Smooth muscle cell (in vitro differentiated cells): Measurements from ENCODE around the gene ZNF33B. TPM values are rescaled to one million over a fixed set of nuclear protein-coding genes. Genes with fewer than 3 reads are reported as not detected.

Experiments used
- DNase-seq: peaks from one replicate; lab custom pipeline; 2025; ENCODE audit not compliant: unreplicated experiment; lab: John Stamatoyannopoulos, UW
- H2AFZ ChIP-seq: fragments of 200-600 bp; sonication (generic); 2 replicates; pipeline ENCODE4 v1.6.0; 2016; ENCODE audit warnings: antibody characterized with exemption, low read depth, mild to moderate bottlenecking
- H3F3A ChIP-seq: fragments of 200-600 bp; sonication (generic); 2 replicates; pipeline ENCODE4 v1.6.0; 2017; ENCODE audit warnings: antibody characterized with exemption, low read depth
- H3K27ac ChIP-seq: fragments of 200-600 bp; sonication (generic); 2 replicates; pipeline ENCODE4 v1.5.1; 2016; ENCODE audit warnings: low read depth, mild to moderate bottlenecking
- H3K27me3 ChIP-seq: fragments of 200-600 bp; sonication (generic); 2 replicates; pipeline ENCODE4 v1.6.1; 2016; ENCODE audit warnings: low read depth, mild to moderate bottlenecking
- H3K36me3 ChIP-seq: fragments of 200-600 bp; sonication (generic); 2 replicates; pipeline ENCODE4 v1.5.1; 2016; ENCODE audit warnings: low read depth
- H3K4me1 ChIP-seq: fragments of 200-600 bp; sonication (generic); 2 replicates; pipeline ENCODE4 v1.5.1; 2016; ENCODE audit warnings: low read depth
- H3K4me2 ChIP-seq: fragments of 200-600 bp; sonication (generic); 2 replicates; pipeline ENCODE4 v1.6.0; 2016; ENCODE audit warnings: mild to moderate bottlenecking
- H3K4me3 ChIP-seq: fragments of 200-600 bp; sonication (generic); 2 replicates; pipeline ENCODE4 v1.5.1; 2016; ENCODE audit warnings: mild to moderate bottlenecking
- H3K79me2 ChIP-seq: fragments of 200-600 bp; sonication (generic); 2 replicates; pipeline ENCODE4 v1.6.0; 2016; ENCODE audit warnings: low read depth, mild to moderate bottlenecking
- H3K9ac ChIP-seq: fragments of 200-600 bp; sonication (generic); 2 replicates; pipeline ENCODE4 v1.6.0; 2016; ENCODE audit warnings: low read depth
- H3K9me3 ChIP-seq: fragments of 200-600 bp; sonication (generic); replicated peaks from 2 replicates; pipeline ENCODE4 v1.5.1; 2016; ENCODE audit warnings: low read depth
- H4K20me1 ChIP-seq: fragments of 200-600 bp; sonication (generic); 2 replicates; pipeline ENCODE4 v1.6.0; 2016; ENCODE audit warnings: low read depth
- CTCF ChIP-seq: fragments of 200-600 bp; sonication (generic); IDR thresholded peaks from 2 replicates; pipeline ENCODE4 v1.5.1; 2017; ENCODE audit warnings: borderline replicate concordance, mild to moderate bottlenecking, antibody characterized with exemption; ENCODE audit not compliant: insufficient read depth, poor library complexity, severe bottlenecking
- WGBS: methylation state at CpG from one replicate; pipeline ENCODE4 v1.1.7; 2016; ENCODE audit warnings: low lambda C conversion rate; 5-methylcytosine and 5-hydroxymethylcytosine counted together
- polyA plus RNA-seq: library from polyadenylated mRNA; unstranded; fragments of >200 nt; fragmentation: Nextera tagmentation; extraction: Ambion mirVana; gene quantifications from 2 replicates; pipeline ENCODE4 v1.2.1, GENCODE V29; 2016
- total RNA-seq: library from RNA; depleted of rRNA; stranded (reverse); fragments of >200 nt; gene quantifications from 2 replicates; pipeline ENCODE4 v1.2.3, GENCODE V29; 2014

The ZNF33B gene
- total and polyA plus RNA-seq, 2 experiments from 2014 or later: 0.55 to 1.4 TPM

- no peak for DNase-seq
- Histone ChIP-seq H3K27me3 (no peaks in the 10 kb centered on the region), H3K4me2 (no peak overlapping the region), H4K20me1 (no peaks in the 10 kb centered on the region), H3K4me1 (no peaks in the 10 kb centered on the region), H3K4me3 (no peak overlapping the region), H3F3A (no peaks in the 10 kb centered on the region), H3K27ac (no peak overlapping the region), H3K79me2 (no peaks in the 10 kb centered on the region), H3K9me3 (no peaks in the 10 kb centered on the region), H3K36me3 (no peaks in the 10 kb centered on the region), H2AFZ (no peak overlapping the region), H3K9ac (no peak overlapping the region)
- WGBS: 81% methylated on average over 6 of the region's 6 CpGs
- no peak for TF ChIP-seq CTCF
Measured at GRCh38 chr10:42654419-42654818, 16.0 kb upstream of the ZNF33B start.

- 35% methylated on average over 2 of the region's 2 CpGs for WGBS
- Histone ChIP-seq H3F3A (no peaks in the 10 kb centered on the region), H3K4me1 (no peaks in the 10 kb centered on the region), H3K27ac (no peak overlapping the region), H4K20me1 (no peaks in the 10 kb centered on the region), H2AFZ (no peak overlapping the region), H3K27me3 (no peaks in the 10 kb centered on the region), H3K4me2 (no peak overlapping the region), H3K9ac (no peak overlapping the region), H3K9me3 (no peaks in the 10 kb centered on the region), H3K36me3 (no peaks in the 10 kb centered on the region), H3K79me2 (no peaks in the 10 kb centered on the region), H3K4me3 (no peak overlapping the region)
- DNase-seq: no peak
- no peak for TF ChIP-seq CTCF
Measured at GRCh38 chr10:42652858-42653257, 14.5 kb upstream of the ZNF33B start.

- no peak for TF ChIP-seq CTCF
- Histone ChIP-seq H3K4me2 (no peak overlapping the region), H3K9ac (no peak overlapping the region), H2AFZ (no peak overlapping the region), H3F3A (no peaks in the 10 kb centered on the region), H3K27ac (no peak overlapping the region), H3K4me1 (no peaks in the 10 kb centered on the region), H4K20me1 (no peaks in the 10 kb centered on the region), H3K36me3 (no peaks in the 10 kb centered on the region), H3K27me3 (no peaks in the 10 kb centered on the region), H3K4me3 (no peak overlapping the region), H3K79me2 (no peaks in the 10 kb centered on the region), H3K9me3 (no peaks in the 10 kb centered on the region)
- WGBS: 71% methylated on average over 4 of the region's 4 CpGs
- DNase-seq: no peak
Measured at GRCh38 chr10:42650374-42650773, 12.0 kb upstream of the ZNF33B start.

GRCh38 chr10:42648512-42648911, 10.1 kb upstream of the ZNF33B start:
- Histone ChIP-seq H2AFZ (no peak overlapping the region), H3K27ac (no peak overlapping the region), H3K4me3 (no peak overlapping the region), H3K9me3 (no peaks in the 10 kb centered on the region), H3K9ac (no peak overlapping the region), H3K79me2 (no peaks in the 10 kb centered on the region), H3F3A (no peaks in the 10 kb centered on the region), H3K4me2 (no peak overlapping the region), H4K20me1 (no peaks in the 10 kb centered on the region), H3K36me3 (no peaks in the 10 kb centered on the region), H3K27me3 (no peaks in the 10 kb centered on the region), H3K4me1 (no peaks in the 10 kb centered on the region)
- no peak for DNase-seq
- TF ChIP-seq CTCF: no peak
- WGBS: 36% methylated on average over 2 of the region's 2 CpGs
